Peyer's patch (tissue), 4 donors: Measurements from ENCODE around the gene ISL1.

ENCODE experiments used
- POLR2A ChIP-seq, 2 donors: fragments of 450-650 bp; IDR thresholded peaks; one replicate each; pipeline ENCODE4 v1.5.1; 2017; ENCODE audit warnings: antibody characterized with exemption in 2 of 2, mild to moderate bottlenecking in 2 of 2, moderate library complexity in 2 of 2
- TF ChIP-seq, protein P1 (sequence below), 6 experiments: fragments of 450-650 bp in 4 of 6; fragments of 200-600 bp in 2 of 6; sonication (generic) in 1 of 6; IDR thresholded peaks; one replicate each; pipeline ENCODE4 v1.5.1; 2017 to 2019; ENCODE audit warnings: antibody characterized with exemption in 6 of 6, mild to moderate bottlenecking in 3 of 6, moderate library complexity in 1 of 6

DNA sequence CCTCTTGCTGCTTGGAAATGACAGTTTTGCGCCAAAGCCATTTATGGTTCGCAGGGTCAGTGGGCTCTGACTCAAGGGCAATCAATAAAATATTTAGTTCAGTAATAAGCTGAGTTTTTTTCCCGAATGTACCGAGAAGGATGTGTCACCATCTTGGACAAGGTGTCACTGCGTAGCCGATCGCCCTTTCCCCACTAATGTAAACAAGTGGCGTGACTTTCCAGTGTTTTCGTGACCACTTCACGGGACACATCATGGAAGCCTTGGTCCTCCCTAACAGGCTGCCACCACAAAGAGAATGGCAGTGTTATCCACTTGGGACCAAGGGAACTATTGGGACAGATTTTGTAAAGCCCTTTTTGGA lies 16.4 kb downstream of the ISL1 start:
- TF ChIP-seq, protein P1, sequence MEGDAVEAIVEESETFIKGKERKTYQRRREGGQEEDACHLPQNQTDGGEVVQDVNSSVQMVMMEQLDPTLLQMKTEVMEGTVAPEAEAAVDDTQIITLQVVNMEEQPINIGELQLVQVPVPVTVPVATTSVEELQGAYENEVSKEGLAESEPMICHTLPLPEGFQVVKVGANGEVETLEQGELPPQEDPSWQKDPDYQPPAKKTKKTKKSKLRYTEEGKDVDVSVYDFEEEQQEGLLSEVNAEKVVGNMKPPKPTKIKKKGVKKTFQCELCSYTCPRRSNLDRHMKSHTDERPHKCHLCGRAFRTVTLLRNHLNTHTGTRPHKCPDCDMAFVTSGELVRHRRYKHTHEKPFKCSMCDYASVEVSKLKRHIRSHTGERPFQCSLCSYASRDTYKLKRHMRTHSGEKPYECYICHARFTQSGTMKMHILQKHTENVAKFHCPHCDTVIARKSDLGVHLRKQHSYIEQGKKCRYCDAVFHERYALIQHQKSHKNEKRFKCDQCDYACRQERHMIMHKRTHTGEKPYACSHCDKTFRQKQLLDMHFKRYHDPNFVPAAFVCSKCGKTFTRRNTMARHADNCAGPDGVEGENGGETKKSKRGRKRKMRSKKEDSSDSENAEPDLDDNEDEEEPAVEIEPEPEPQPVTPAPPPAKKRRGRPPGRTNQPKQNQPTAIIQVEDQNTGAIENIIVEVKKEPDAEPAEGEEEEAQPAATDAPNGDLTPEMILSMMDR (IDR thresholded peaks at IDR 0.05): no peak
- TF ChIP-seq POLR2A (IDR thresholded peaks at IDR 0.05): no peak
